Testis (tissue), 3 donors: Measurements from ENCODE around the gene CCBE1. TPM values are rescaled to one million over a fixed set of nuclear protein-coding genes. Genes with fewer than 3 reads are reported as not detected.

Source experiments
- DNase-seq: peaks from one replicate; pipeline ENCODE4 v3.0.0-alpha.2; 2019
- H3K27ac ChIP-seq, 2 donors: fragments of 200-600 bp; sonication (generic); one replicate each; pipeline ENCODE4 v1.5.1; 2019
- H3K27me3 ChIP-seq: fragments of 200-600 bp; sonication (generic); one replicate; pipeline ENCODE4 v1.5.1; 2019
- H3K36me3 ChIP-seq: fragments of 200-600 bp; sonication (generic); one replicate; pipeline ENCODE4 v1.5.1; 2017; ENCODE audit warnings: low read depth; ENCODE audit errors: missing control alignments
- H3K4me1 ChIP-seq: fragments of 200-600 bp; sonication (generic); one replicate; pipeline ENCODE4 v1.5.1; 2019
- H3K4me3 ChIP-seq, 2 donors: fragments of 200-600 bp; sonication (generic); one replicate each; pipeline ENCODE4 v1.5.1; 2017 to 2019
- H3K9me3 ChIP-seq: fragments of 200-600 bp; sonication (generic); one replicate; pipeline ENCODE4 v1.5.1; 2017
- CTCF ChIP-seq, 3 experiments: fragments of 450-650 bp in 2 of 3; fragments of 200-600 bp in 1 of 3; sonication (generic) in 1 of 3; IDR thresholded peaks; one replicate each; pipeline ENCODE4 v1.5.1; 2016 to 2019; ENCODE audit warnings: antibody characterized with exemption in 3 of 3, mild to moderate bottlenecking in 2 of 3, moderate library complexity in 1 of 3
- POLR2A ChIP-seq: fragments of 450-650 bp; IDR thresholded peaks from one replicate; pipeline ENCODE4 v1.6.1; 2017; ENCODE audit warnings: antibody characterized with exemption, mild to moderate bottlenecking, moderate library complexity
- WGBS, 2 donors: methylation state at CpG; one replicate each; pipeline ENCODE4 v1.1.5; 2018; 5-methylcytosine and 5-hydroxymethylcytosine counted together
- intact Hi-C: fragments of 100-400 bp; cut with DNase I; formaldehyde crosslinking; loops from one replicate; pipeline ENCODE4 v1.15.1; 2023; ENCODE audit warnings: low total_unique reads
- polyA plus RNA-seq: library from polyadenylated mRNA; stranded (reverse); fragments of 350-450 nt; fragmentation: Illumina TruSeq; extraction: RNeasy Lipid Tissue Mini Kit (QIAGEN cat#74804); gene quantifications from one replicate; pipeline ENCODE4 v1.2.3, GENCODE V29; 2014; ENCODE audit warnings: low read depth, low replicate concordance; ENCODE audit not compliant: insufficient read depth
- total RNA-seq, 2 donors: library from RNA; depleted of rRNA; stranded (reverse); fragments of >200 nt; gene quantifications; one replicate each; pipeline ENCODE4 v1.2.3, GENCODE V29; 2016

Gene CCBE1
- total and polyA plus RNA-seq, 3 donors from 2014 or later, result 1.8 to 2.6 (median 1.9) TPM

GRCh38 chr18:59502274-59503175, 194.7 kb downstream of the CCBE1 start:
- no peaks in the 10 kb centered on the region for H3K36me3 ChIP-seq
- H3K4me1 ChIP-seq, result no peaks in the 10 kb centered on the region
- no peak for DNase-seq
- 68 to 71% methylated on average over 12 of the region's 12 CpGs for WGBS, 2 donors
- no peaks in the 10 kb centered on the region for H3K9me3 ChIP-seq
- no peak overlapping the region for H3K4me3 ChIP-seq
- H3K27me3 ChIP-seq, result no peaks in the 10 kb centered on the region
- TF ChIP-seq POLR2A (no peak), CTCF (IDR thresholded peaks at IDR 0.05) (no peak)
- H3K27ac ChIP-seq, result no peak overlapping the region
- intact Hi-C loops, result no loop called here

GRCh38 chr18:59501920-59502273, 195.3 kb downstream of the CCBE1 start:
- H3K4me3 ChIP-seq, result no peak overlapping the region
- no peak overlapping the region for H3K27ac ChIP-seq
- no peaks in the 10 kb centered on the region for H3K27me3 ChIP-seq
- 77 to 86% methylated on average over 6 of the region's 6 CpGs for WGBS, 2 donors
- TF ChIP-seq POLR2A, result no peak
- no peak for TF ChIP-seq CTCF (IDR thresholded peaks at IDR 0.05)
- DNase-seq, result no peak
- intact Hi-C loops, result no loop called here
- H3K9me3 ChIP-seq, result no peaks in the 10 kb centered on the region
- no peaks in the 10 kb centered on the region for H3K4me1 ChIP-seq
- H3K36me3 ChIP-seq, result no peaks in the 10 kb centered on the region

- H3K27ac ChIP-seq, result no peak overlapping the region
- DNase-seq, result no peak
- H3K4me1 ChIP-seq, result no peaks in the 10 kb centered on the region
- H3K9me3 ChIP-seq, result no peaks in the 10 kb centered on the region
- no peaks in the 10 kb centered on the region for H3K27me3 ChIP-seq
- H3K4me3 ChIP-seq, result no peak overlapping the region
- intact Hi-C loops, result no loop called here
- no peak for TF ChIP-seq POLR2A
- TF ChIP-seq CTCF (IDR thresholded peaks at IDR 0.05), result no peak
- no peaks in the 10 kb centered on the region for H3K36me3 ChIP-seq
These were observed 196.5 kb downstream of the CCBE1 start for GRCh38 chr18:59500765-59501164.

GRCh38 chr18:59498506-59499086, 198.6 kb downstream of the CCBE1 start:
- no peaks in the 10 kb centered on the region for H3K36me3 ChIP-seq
- no peak for DNase-seq
- H3K27me3 ChIP-seq, result no peaks in the 10 kb centered on the region
- H3K4me1 ChIP-seq, result no peaks in the 10 kb centered on the region
- WGBS, 2 donors, result 66 to 71% methylated on average over 4 of the region's 4 CpGs
- no peak overlapping the region for H3K27ac ChIP-seq
- no peak overlapping the region for H3K4me3 ChIP-seq
- intact Hi-C loops, result no loop called here
- H3K9me3 ChIP-seq, result no peaks in the 10 kb centered on the region
- TF ChIP-seq POLR2A (no peak), CTCF (IDR thresholded peaks at IDR 0.05) (no peak)
